Neural progenitor cell (in vitro differentiated cells): ENCODE data around the gene ZRANB3. TPM values are rescaled to one million over a fixed set of nuclear protein-coding genes. Genes with fewer than 3 reads are reported as not detected.

Experiments
- DNase-seq: peaks from one replicate; pipeline ENCODE4 v3.0.0-alpha.2; 2016; ENCODE audit warnings: low spot score
- H2AFZ ChIP-seq: fragments of 200-600 bp; sonication (generic); replicated peaks from 2 replicates; pipeline ENCODE4 v1.6.1; 2016; ENCODE audit warnings: antibody characterized with exemption
- H3F3A ChIP-seq: fragments of 200-600 bp; sonication (generic); 2 replicates; pipeline ENCODE4 v1.6.1; 2016; ENCODE audit warnings: antibody characterized with exemption, low read depth
- H3K27ac ChIP-seq: fragments of 200-600 bp; sonication (generic); 2 replicates; pipeline ENCODE4 v1.5.1; 2016; ENCODE audit warnings: mild to moderate bottlenecking
- H3K27me3 ChIP-seq: fragments of 200-600 bp; sonication (generic); 2 replicates; pipeline ENCODE4 v1.6.1; 2016; ENCODE audit warnings: mild to moderate bottlenecking, moderate library complexity
- H3K36me3 ChIP-seq: fragments of 200-600 bp; sonication (generic); 2 replicates; pipeline ENCODE4 v1.5.1; 2016
- H3K4me1 ChIP-seq: fragments of 200-600 bp; sonication (generic); 2 replicates; pipeline ENCODE4 v1.6.1; 2016; ENCODE audit warnings: mixed run types
- H3K4me2 ChIP-seq: fragments of 200-600 bp; sonication (generic); 2 replicates; pipeline ENCODE4 v1.6.1; 2016
- H3K4me3 ChIP-seq: fragments of 200-600 bp; sonication (generic); 2 replicates; pipeline ENCODE4 v1.5.1; 2016
- H3K79me2 ChIP-seq: fragments of 200-600 bp; sonication (generic); 2 replicates; pipeline ENCODE4 v1.6.1; 2016; ENCODE audit warnings: low read depth
- H3K9ac ChIP-seq: fragments of 200-600 bp; sonication (generic); 2 replicates; pipeline ENCODE4 v1.6.1; 2016
- H3K9me3 ChIP-seq: fragments of 200-600 bp; sonication (generic); 2 replicates; pipeline ENCODE4 v1.5.1; 2016; ENCODE audit warnings: low read depth
- H4K20me1 ChIP-seq: fragments of 200-600 bp; sonication (generic); 2 replicates; pipeline ENCODE4 v1.6.1; 2016; ENCODE audit warnings: low read depth
- H3K27ac Mint-ChIP-seq: 3 replicates; pipeline ENCODE4 v1.8.0; 2021; ENCODE audit warnings: mixed read lengths
- H3K27me3 Mint-ChIP-seq: 2 replicates; pipeline ENCODE4 v1.8.0; 2022; ENCODE audit warnings: low read depth, mild to moderate bottlenecking, inconsistent platforms, moderate library complexity, mixed read lengths; ENCODE audit not compliant: insufficient read depth
- H3K36me3 Mint-ChIP-seq: 3 replicates; pipeline ENCODE4 v1.8.0; 2021; ENCODE audit warnings: mixed read lengths
- H3K4me1 Mint-ChIP-seq: 3 replicates; pipeline ENCODE4 v1.8.0; 2021; ENCODE audit warnings: mixed read lengths
- H3K4me3 Mint-ChIP-seq: 3 replicates; pipeline ENCODE4 v1.8.0; 2021; ENCODE audit warnings: mild to moderate bottlenecking, moderate library complexity, mixed read lengths
- H3K9me3 Mint-ChIP-seq: 3 replicates; pipeline ENCODE4 v1.8.0; 2020; ENCODE audit warnings: mixed read lengths
- EZH2 ChIP-seq: fragments of 200-600 bp; sonication (generic); IDR thresholded peaks from 2 replicates; pipeline ENCODE4 v1.6.1; 2017; ENCODE audit warnings: antibody characterized with exemption, mild to moderate bottlenecking, moderate library complexity
- EZH2phosphoT487 ChIP-seq: fragments of 200-600 bp; sonication (generic); IDR thresholded peaks from 2 replicates; pipeline ENCODE4 v1.6.1; 2017; ENCODE audit warnings: antibody characterized with exemption
- total RNA-seq: library from RNA; depleted of rRNA; stranded (reverse); fragments of >200 nt; gene quantifications from 2 replicates; pipeline ENCODE4 v1.2.3, GENCODE V29; 2015; ENCODE audit warnings: low replicate concordance
- TF ChIP-seq, protein P1 (sequence below): fragments of 200-600 bp; sonication (generic); IDR thresholded peaks from 2 replicates; pipeline ENCODE4 v1.5.1; 2017; ENCODE audit warnings: antibody characterized with exemption, mild to moderate bottlenecking

Gene ZRANB3
- total RNA-seq, 1 donor from 2014 or later: 35.9 TPM

DNA sequence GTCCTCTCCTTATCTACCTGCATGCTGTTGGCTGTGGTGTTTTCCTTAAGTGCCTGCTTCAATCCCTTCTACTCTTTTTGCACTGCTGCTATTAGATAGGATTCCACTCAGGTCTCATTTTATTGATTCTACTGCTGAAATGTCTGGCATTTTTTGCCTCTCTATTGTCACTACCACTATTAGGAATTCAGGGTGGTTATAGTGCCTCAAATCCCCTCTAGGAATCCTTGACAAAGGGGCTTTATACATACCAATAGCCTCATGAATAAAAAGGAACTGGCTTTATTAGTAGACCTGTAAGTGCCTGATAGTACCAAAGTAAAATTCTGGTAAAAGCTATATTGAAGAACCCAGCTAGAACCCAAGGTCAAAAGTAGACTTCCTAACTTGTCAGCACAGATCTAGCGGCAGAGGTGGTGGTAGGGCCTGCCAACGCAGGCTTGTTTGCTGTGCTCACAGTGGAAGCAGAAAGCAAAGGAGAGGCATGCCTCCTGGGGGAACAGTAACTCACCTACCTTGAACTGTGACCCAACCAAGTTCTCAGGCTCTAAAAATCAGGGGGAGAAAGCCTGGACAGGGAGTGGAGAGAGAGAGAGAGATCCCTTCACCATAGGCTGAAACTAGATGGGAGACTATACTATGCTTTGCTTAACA lies 278.1 kb downstream of the ZRANB3 start:
- H3K4me3 ChIP-seq: no peak overlapping the region
- Mint-ChIP-seq H3K27ac (no peak overlapping the region), H3K27me3 (peaks cover 2% of the 10 kb centered on the region), H3K36me3 (peaks cover 25% of the 10 kb centered on the region), H3K9me3 (peaks cover 13% of the 10 kb centered on the region), H3K4me3 (no peak overlapping the region), H3K4me1 (peaks cover 5% of the 10 kb centered on the region)
- no peaks in the 10 kb centered on the region for H3K79me2 ChIP-seq
- DNase-seq: no peak
- H3K4me2 ChIP-seq: no peak overlapping the region
- H3K27ac ChIP-seq: no peak overlapping the region
- H3K4me1 ChIP-seq: peaks cover 4% of the 10 kb centered on the region
- H2AFZ ChIP-seq: no peak overlapping the region
- TF ChIP-seq EZH2phosphoT487 (no peak), EZH2 (no peak)
- TF ChIP-seq, protein P1, sequence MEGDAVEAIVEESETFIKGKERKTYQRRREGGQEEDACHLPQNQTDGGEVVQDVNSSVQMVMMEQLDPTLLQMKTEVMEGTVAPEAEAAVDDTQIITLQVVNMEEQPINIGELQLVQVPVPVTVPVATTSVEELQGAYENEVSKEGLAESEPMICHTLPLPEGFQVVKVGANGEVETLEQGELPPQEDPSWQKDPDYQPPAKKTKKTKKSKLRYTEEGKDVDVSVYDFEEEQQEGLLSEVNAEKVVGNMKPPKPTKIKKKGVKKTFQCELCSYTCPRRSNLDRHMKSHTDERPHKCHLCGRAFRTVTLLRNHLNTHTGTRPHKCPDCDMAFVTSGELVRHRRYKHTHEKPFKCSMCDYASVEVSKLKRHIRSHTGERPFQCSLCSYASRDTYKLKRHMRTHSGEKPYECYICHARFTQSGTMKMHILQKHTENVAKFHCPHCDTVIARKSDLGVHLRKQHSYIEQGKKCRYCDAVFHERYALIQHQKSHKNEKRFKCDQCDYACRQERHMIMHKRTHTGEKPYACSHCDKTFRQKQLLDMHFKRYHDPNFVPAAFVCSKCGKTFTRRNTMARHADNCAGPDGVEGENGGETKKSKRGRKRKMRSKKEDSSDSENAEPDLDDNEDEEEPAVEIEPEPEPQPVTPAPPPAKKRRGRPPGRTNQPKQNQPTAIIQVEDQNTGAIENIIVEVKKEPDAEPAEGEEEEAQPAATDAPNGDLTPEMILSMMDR: no peak
- H3K27me3 ChIP-seq: no peaks in the 10 kb centered on the region
- H3K9me3 ChIP-seq: no peaks in the 10 kb centered on the region
- H3K9ac ChIP-seq: no peak overlapping the region
- H4K20me1 ChIP-seq: no peaks in the 10 kb centered on the region
- no peaks in the 10 kb centered on the region for H3F3A ChIP-seq
- no peaks in the 10 kb centered on the region for H3K36me3 ChIP-seq

DNA sequence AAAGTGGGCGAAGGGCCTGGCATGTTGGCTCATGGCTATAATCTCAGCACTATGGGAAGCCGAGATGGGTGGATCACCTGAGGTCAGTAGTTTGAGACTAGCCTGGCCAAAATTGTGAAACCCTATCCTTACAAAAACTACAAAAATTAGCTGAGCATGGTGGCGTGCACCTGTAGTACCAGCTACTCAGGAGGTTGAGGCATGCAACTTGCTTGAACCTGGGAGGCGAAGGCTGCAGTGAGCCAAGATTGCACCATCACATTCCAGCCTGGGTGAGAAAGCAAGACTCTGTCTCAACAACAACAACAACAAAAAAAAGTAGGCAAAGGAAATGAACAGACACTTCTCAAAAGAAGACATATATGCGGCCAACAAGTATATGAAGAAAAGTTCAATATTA lies 282.4 kb downstream of the ZRANB3 start:
- DNase-seq: no peak
- no peaks in the 10 kb centered on the region for H3K27me3 ChIP-seq
- Mint-ChIP-seq H3K36me3 (peaks cover 20% of the 10 kb centered on the region), H3K4me3 (no peak overlapping the region), H3K9me3 (peaks cover 13% of the 10 kb centered on the region), H3K27me3 (no peaks in the 10 kb centered on the region), H3K4me1 (peaks cover 14% of the 10 kb centered on the region), H3K27ac (no peak overlapping the region)
- no peaks in the 10 kb centered on the region for H4K20me1 ChIP-seq
- TF ChIP-seq EZH2phosphoT487 (no peak), EZH2 (no peak)
- TF ChIP-seq, protein P1: no peak
- H3K9ac ChIP-seq: no peak overlapping the region
- H3F3A ChIP-seq: no peaks in the 10 kb centered on the region
- no peak overlapping the region for H3K4me3 ChIP-seq
- H3K9me3 ChIP-seq: no peaks in the 10 kb centered on the region
- H3K36me3 ChIP-seq: no peaks in the 10 kb centered on the region
- H3K4me1 ChIP-seq: peaks cover 4% of the 10 kb centered on the region
- no peak overlapping the region for H3K4me2 ChIP-seq
- H3K79me2 ChIP-seq: no peaks in the 10 kb centered on the region
- H2AFZ ChIP-seq: no peak overlapping the region
- H3K27ac ChIP-seq: no peak overlapping the region

DNA sequence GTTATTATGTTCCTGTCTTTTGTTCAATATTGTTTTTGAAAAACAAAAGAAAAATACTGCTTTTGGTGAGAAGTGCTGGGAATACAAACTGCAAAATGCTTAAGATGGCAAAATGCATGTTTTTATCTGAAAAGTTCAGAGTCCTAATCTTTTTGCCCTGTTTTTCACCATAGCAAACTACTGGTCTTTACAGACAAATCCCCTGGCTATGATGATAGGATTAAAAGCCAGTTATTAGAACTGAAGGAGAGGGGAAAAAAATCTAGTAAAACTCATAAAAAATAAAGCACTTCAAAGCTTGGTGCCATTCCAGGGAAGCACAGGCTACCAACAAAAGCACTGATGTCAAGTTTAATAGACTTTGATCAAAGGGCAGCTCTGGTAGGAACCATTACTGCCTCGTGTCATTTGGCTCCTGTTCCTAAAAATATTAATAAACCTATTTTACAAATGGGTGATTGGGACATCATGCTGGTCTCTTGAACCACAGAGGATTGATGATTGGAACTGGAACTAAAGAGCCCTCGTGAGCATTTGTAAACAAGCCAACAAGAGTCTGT lies 284.2 kb downstream of the ZRANB3 start:
- H3K9me3 ChIP-seq: no peaks in the 10 kb centered on the region
- H3K36me3 ChIP-seq: no peaks in the 10 kb centered on the region
- no peaks in the 10 kb centered on the region for H3K27me3 ChIP-seq
- H3K9me3 Mint-ChIP-seq: peaks cover 13% of the 10 kb centered on the region
- DNase-seq: no peak
- no peak overlapping the region for H3K27ac Mint-ChIP-seq
- no peak overlapping the region for H3K27ac ChIP-seq
- no peak overlapping the region for H2AFZ ChIP-seq
- H3K27me3 Mint-ChIP-seq: no peaks in the 10 kb centered on the region
- no peaks in the 10 kb centered on the region for H3F3A ChIP-seq
- no peaks in the 10 kb centered on the region for H3K4me1 ChIP-seq
- peaks cover 9% of the 10 kb centered on the region for H3K4me1 Mint-ChIP-seq
- H3K36me3 Mint-ChIP-seq: peaks cover 18% of the 10 kb centered on the region
- TF ChIP-seq, protein P1: no peak
- no peak for TF ChIP-seq EZH2
- TF ChIP-seq EZH2phosphoT487: no peak
- H4K20me1 ChIP-seq: no peaks in the 10 kb centered on the region
- no peak overlapping the region for H3K4me3 Mint-ChIP-seq
- H3K4me2 ChIP-seq: no peak overlapping the region
- no peak overlapping the region for H3K4me3 ChIP-seq
- no peaks in the 10 kb centered on the region for H3K79me2 ChIP-seq
- no peak overlapping the region for H3K9ac ChIP-seq
